Vagina (tissue), 2 donors: ENCODE results near the gene HK3. TPM values are rescaled to one million over a fixed set of nuclear protein-coding genes. Genes with fewer than 3 reads are reported as not detected.

Source experiments
- DNase-seq, 2 donors: peaks; one replicate each; pipeline ENCODE4 v3.0.0-alpha.2; 2017; ENCODE audit errors: extremely low spot score in 2 of 2
- H3K27ac ChIP-seq: fragments of 200-600 bp; sonication (generic); one replicate; pipeline ENCODE4 v1.5.1; 2019
- H3K27me3 ChIP-seq: fragments of 200-600 bp; sonication (generic); one replicate; pipeline ENCODE4 v1.5.1; 2019
- H3K36me3 ChIP-seq, 2 donors: fragments of 200-600 bp; sonication (generic); one replicate each; pipeline ENCODE4 v1.5.1; 2017 to 2019
- H3K4me1 ChIP-seq: fragments of 200-600 bp; sonication (generic); one replicate; pipeline ENCODE4 v1.5.1; 2019
- H3K4me3 ChIP-seq, 2 donors: fragments of 200-600 bp; sonication (generic); 1 replicate in 1 of 2; 2 replicates in 1 of 2; pipeline ENCODE4 v1.5.1; 2016 to 2019
- H3K9me3 ChIP-seq: fragments of 200-600 bp; sonication (generic); one replicate; pipeline ENCODE4 v1.5.1; 2019
- CTCF ChIP-seq, 3 experiments: fragments of 450-650 bp in 2 of 3; fragments of 200-600 bp in 1 of 3; sonication (generic) in 1 of 3; IDR thresholded peaks; one replicate each; pipeline ENCODE4 v1.5.1; 2017 to 2019; ENCODE audit warnings: antibody characterized with exemption in 3 of 3, mild to moderate bottlenecking in 2 of 3, moderate library complexity in 2 of 3
- POLR2A ChIP-seq, 2 donors: fragments of 450-650 bp; IDR thresholded peaks; one replicate each; pipeline ENCODE4 v1.6.1; 2017; ENCODE audit warnings: antibody characterized with exemption in 2 of 2, mild to moderate bottlenecking in 2 of 2, moderate library complexity in 2 of 2
- POLR2AphosphoS5 ChIP-seq, 2 donors: sonication (generic); formaldehyde crosslinking; IDR thresholded peaks; one replicate each; pipeline ENCODE4 v1.9.0; 2017; ENCODE audit warnings: antibody characterized with exemption in 2 of 2, mild to moderate bottlenecking in 2 of 2, low read depth in 1 of 2; ENCODE audit not compliant: insufficient read depth in 1 of 2
- intact Hi-C: fragments of 100-400 bp; cut with DNase I; formaldehyde crosslinking; loops from one replicate; pipeline ENCODE4 v1.15.1; 2023
- total RNA-seq: library from RNA; depleted of rRNA; stranded (reverse); fragments of >200 nt; gene quantifications from one replicate; pipeline ENCODE4 v1.2.3, GENCODE V29; 2016

The HK3 gene
- total RNA-seq, 1 donor from 2014 or later = 7.4 TPM

GRCh38 chr5:176915906-176916305 is 16.8 kb upstream of the HK3 start:
- no peaks in the 10 kb centered on the region for H3K4me1 ChIP-seq
- no peak for DNase-seq
- no peak overlapping the region for H3K27ac ChIP-seq
- no peak overlapping the region for H3K4me3 ChIP-seq
- no peaks in the 10 kb centered on the region for H3K36me3 ChIP-seq
- no peaks in the 10 kb centered on the region for H3K27me3 ChIP-seq
- intact Hi-C loops = no loop called here
- no peaks in the 10 kb centered on the region for H3K9me3 ChIP-seq
- no peak for TF ChIP-seq CTCF (IDR thresholded peaks at IDR 0.05)
- TF ChIP-seq POLR2AphosphoS5 (IDR thresholded peaks at IDR 0.05; ENCODE audit: insufficient read depth in 1 of 2, low read depth in 1 of 2) = no peak

GRCh38 chr5:176912115-176912514 is 13.0 kb upstream of the HK3 start:
- Histone ChIP-seq H3K36me3 (peaks cover 0 to 19% of the 10 kb centered on the region in 2 donors), H3K9me3 (no peaks in the 10 kb centered on the region), H3K4me3 (no peak overlapping the region), H3K4me1 (no peaks in the 10 kb centered on the region), H3K27ac (no peak overlapping the region), H3K27me3 (no peaks in the 10 kb centered on the region)
- intact Hi-C loops = no loop called here
- DNase-seq = no peak
- TF ChIP-seq POLR2A (IDR thresholded peaks at IDR 0.05) (no peak), CTCF (IDR thresholded peaks at IDR 0.05) (no peak), POLR2AphosphoS5 (IDR thresholded peaks at IDR 0.05; ENCODE audit: insufficient read depth in 1 of 2, low read depth in 1 of 2) (no peak)

- no peaks in the 10 kb centered on the region for H3K27me3 ChIP-seq
- intact Hi-C loops = no loop called here
- no peak for DNase-seq
- peaks cover 0 to 50% of the 10 kb centered on the region in 2 donors for H3K36me3 ChIP-seq
- H3K9me3 ChIP-seq = no peaks in the 10 kb centered on the region
- H3K4me1 ChIP-seq = no peaks in the 10 kb centered on the region
- no peak overlapping the region for H3K4me3 ChIP-seq
- no peak overlapping the region for H3K27ac ChIP-seq
- TF ChIP-seq POLR2AphosphoS5 (IDR thresholded peaks at IDR 0.05; ENCODE audit: insufficient read depth in 1 of 2, low read depth in 1 of 2) (no peak), CTCF (IDR thresholded peaks at IDR 0.05) (no peak), POLR2A (IDR thresholded peaks at IDR 0.05) (no peak)
Measured at GRCh38 chr5:176908675-176909368, 9.7 kb upstream of the HK3 start.

GRCh38 chr5:176906796-176907195 is 7.7 kb upstream of the HK3 start:
- Histone ChIP-seq H3K4me3 (no peak overlapping the region), H3K36me3 (peaks cover 0 to 52% of the 10 kb centered on the region in 2 donors), H3K9me3 (no peaks in the 10 kb centered on the region), H3K4me1 (no peaks in the 10 kb centered on the region), H3K27ac (no peak overlapping the region), H3K27me3 (no peaks in the 10 kb centered on the region)
- TF ChIP-seq POLR2AphosphoS5 (IDR thresholded peaks at IDR 0.05; ENCODE audit: insufficient read depth in 1 of 2, low read depth in 1 of 2) = no peak
- no peak for TF ChIP-seq CTCF (IDR thresholded peaks at IDR 0.05)
- TF ChIP-seq POLR2A (IDR thresholded peaks at IDR 0.05) = no peak
- intact Hi-C loops = no loop called here
- no peak for DNase-seq

- no peak overlapping the region for H3K4me3 ChIP-seq
- H3K4me1 ChIP-seq = no peaks in the 10 kb centered on the region
- intact Hi-C loops = no loop called here
- no peak overlapping the region for H3K27ac ChIP-seq
- DNase-seq = no peak
- H3K27me3 ChIP-seq = no peaks in the 10 kb centered on the region
- no peaks in the 10 kb centered on the region for H3K9me3 ChIP-seq
- TF ChIP-seq CTCF (IDR thresholded peaks at IDR 0.05) (no peak), POLR2A (IDR thresholded peaks at IDR 0.05) (no peak), POLR2AphosphoS5 (IDR thresholded peaks at IDR 0.05; ENCODE audit: insufficient read depth in 1 of 2, low read depth in 1 of 2) (no peak)
- H3K36me3 ChIP-seq = peaks cover 0 to 52% of the 10 kb centered on the region in 2 donors
Measured at GRCh38 chr5:176906126-176906525, 7.0 kb upstream of the HK3 start.
